Measurements from ENCODE around the gene SAA2. TPM values are rescaled to one million over a fixed set of nuclear protein-coding genes. Genes with fewer than 3 reads are reported as not detected.

The SAA2 gene
- total and polyA plus RNA-seq, 8 donors = 2.7 to 98.2 (median 24.2) TPM; not detected in 2

- 55 to 63% (median 61%) methylated on average over 8 of the region's 8 CpGs for WGBS, 5 donors
- TF ChIP-seq POLR2AphosphoS5 (IDR thresholded peaks at IDR 0.05) = no peak
- no peak for TF ChIP-seq POLR2A (IDR thresholded peaks at IDR 0.05)
- TF ChIP-seq CTCF (IDR thresholded peaks at IDR 0.05) = no peak
- TF ChIP-seq EP300 (IDR thresholded peaks at IDR 0.05) = no peak
Measured at GRCh38 chr11:18235394-18236334, 12.8 kb downstream of the SAA2 start.

GRCh38 chr11:18233912-18234311, 14.6 kb downstream of the SAA2 start:
- no peak for DNase-seq
- Histone ChIP-seq H3K27me3 (no peaks in the 10 kb centered on the region), H3K9me3 (no peaks in the 10 kb centered on the region), H3K27ac (no peak overlapping the region), H3K4me3 (no peak overlapping the region), H3K4me1 (no peaks in the 10 kb centered on the region), H3K36me3 (no peaks in the 10 kb centered on the region)
- no peak for TF ChIP-seq CTCF (IDR thresholded peaks at IDR 0.05)
- TF ChIP-seq EP300 (IDR thresholded peaks at IDR 0.05) = no peak
- no peak for TF ChIP-seq POLR2A (IDR thresholded peaks at IDR 0.05)
- TF ChIP-seq POLR2AphosphoS5 (IDR thresholded peaks at IDR 0.05) = no peak
- intact Hi-C loops (cut with DNase I; ENCODE audit: low total_unique reads) = no loop called here
- 90 to 93% (median 92%) methylated on average over 4 of the region's 4 CpGs for WGBS, 5 donors

More at GRCh38 chr11:18235394-18236334, 12.8 kb downstream of the SAA2 start:
- H3K27ac ChIP-seq = no peak overlapping the region
- H3K9me3 ChIP-seq = no peaks in the 10 kb centered on the region
- H3K27me3 ChIP-seq = peaks cover 0 to 9% (median 0%) of the 10 kb centered on the region in 3 donors
- H3K4me1 ChIP-seq = no peaks in the 10 kb centered on the region
- no peak for DNase-seq
- H3K4me3 ChIP-seq = no peak overlapping the region
- intact Hi-C loops (cut with DNase I; ENCODE audit: low total_unique reads) = no loop called here
- no peaks in the 10 kb centered on the region for H3K36me3 ChIP-seq

GRCh38 chr11:18230859-18231258, 17.6 kb downstream of the SAA2 start:
- no peaks in the 10 kb centered on the region for H3K27me3 ChIP-seq
- TF ChIP-seq EP300 (IDR thresholded peaks at IDR 0.05) (no peak), CTCF (IDR thresholded peaks at IDR 0.05) (no peak), POLR2AphosphoS5 (IDR thresholded peaks at IDR 0.05) (no peak), POLR2A (IDR thresholded peaks at IDR 0.05) (no peak)
- no peak for DNase-seq
- H3K4me3 ChIP-seq = no peak overlapping the region
- WGBS, 5 donors = 73 to 91% (median 84%) methylated on average over 2 of the region's 2 CpGs
- no peak overlapping the region for H3K27ac ChIP-seq
- H3K36me3 ChIP-seq = no peaks in the 10 kb centered on the region
- H3K4me1 ChIP-seq = no peaks in the 10 kb centered on the region
- intact Hi-C loops (cut with DNase I; ENCODE audit: low total_unique reads) = no loop called here
- no peaks in the 10 kb centered on the region for H3K9me3 ChIP-seq

GRCh38 chr11:18229501-18229900, 19.0 kb downstream of the SAA2 start:
- H3K4me1 ChIP-seq = no peaks in the 10 kb centered on the region
- H3K27me3 ChIP-seq = no peaks in the 10 kb centered on the region
- no peak for DNase-seq
- H3K9me3 ChIP-seq = no peaks in the 10 kb centered on the region
- intact Hi-C loops (cut with DNase I; ENCODE audit: low total_unique reads) = no loop called here
- TF ChIP-seq POLR2A (IDR thresholded peaks at IDR 0.05) (no peak), POLR2AphosphoS5 (IDR thresholded peaks at IDR 0.05) (no peak), CTCF (IDR thresholded peaks at IDR 0.05) (no peak), EP300 (IDR thresholded peaks at IDR 0.05) (no peak)
- no peak overlapping the region for H3K4me3 ChIP-seq
- WGBS, 5 donors = 58 to 80% (median 66%) methylated on average over 2 to 3 of the region's 3 CpGs
- no peaks in the 10 kb centered on the region for H3K36me3 ChIP-seq
- no peak overlapping the region for H3K27ac ChIP-seq
